ENCODE results near the gene TBC1D22A.
"Not testable (repeated sequence)": the region's sequence is repeated elsewhere in the genome, so short reads cannot be mapped to it uniquely, and the experiment has no call there.

Gene TBC1D22A

GRCh38 chr22:47112582-47112965 is 350.1 kb downstream of the TBC1D22A start:
- no peak for DNase-seq

- DNase-seq, result peak in 3 of 4 experiments; percentile 28 to 54 (median 35)
Measured at GRCh38 chr22:47112994-47113852, 350.8 kb downstream of the TBC1D22A start.

GRCh38 chr22:47113853-47114415 is 351.5 kb downstream of the TBC1D22A start:
- DNase-seq, result no peak

GRCh38 chr22:47114813-47115517 is 352.5 kb downstream of the TBC1D22A start:
- DNase-seq, result no peak

- DNase-seq, result no peak
Measured at GRCh38 chr22:47115518-47115890, 353.1 kb downstream of the TBC1D22A start.

- no peak for DNase-seq
Measured at GRCh38 chr22:47115921-47116320, 353.5 kb downstream of the TBC1D22A start.

GRCh38 chr22:47116426-47117341 is 354.2 kb downstream of the TBC1D22A start:
- DNase-seq, result no peak

- DNase-seq, result not testable (repeated sequence)
Measured at GRCh38 chr22:47117442-47117841, 355.0 kb downstream of the TBC1D22A start.

GRCh38 chr22:47119181-47119580 is 356.7 kb downstream of the TBC1D22A start:
- DNase-seq, result no peak

GRCh38 chr22:47120399-47120798 is 357.9 kb downstream of the TBC1D22A start:
- no peak for DNase-seq

- DNase-seq, result no peak
Measured at GRCh38 chr22:47121791-47122190, 359.3 kb downstream of the TBC1D22A start.

- no peak for DNase-seq
Measured at GRCh38 chr22:47122441-47123000, 360.1 kb downstream of the TBC1D22A start.

- no peak for DNase-seq
Measured at GRCh38 chr22:47123006-47123826, 360.8 kb downstream of the TBC1D22A start.

GRCh38 chr22:47123827-47124442 is 361.5 kb downstream of the TBC1D22A start:
- no peak for DNase-seq

GRCh38 chr22:47124451-47124881 is 362.0 kb downstream of the TBC1D22A start:
- DNase-seq, result no peak

- no peak for DNase-seq
Measured at GRCh38 chr22:47124961-47125360, 362.5 kb downstream of the TBC1D22A start.

- no peak for DNase-seq
Measured at GRCh38 chr22:47125603-47126002, 363.2 kb downstream of the TBC1D22A start.

GRCh38 chr22:47126344-47126811 is 363.9 kb downstream of the TBC1D22A start:
- DNase-seq, result no peak

- DNase-seq, result no peak
Measured at GRCh38 chr22:47127441-47127871, 365.0 kb downstream of the TBC1D22A start.

- no peak for DNase-seq
Measured at GRCh38 chr22:47128216-47128615, 365.8 kb downstream of the TBC1D22A start.

Measured in suppressor macrophage (primary cell).